Smooth muscle cell of the brain vasculature (primary cell): ENCODE results near the gene LIME1.

Experiments
- DNase-seq: peaks from one replicate; pipeline ENCODE4 v3.0.0-alpha.2; 2012; ENCODE audit warnings: low read depth, low spot score

Gene LIME1

GRCh38 chr20:63696628-63697356, 39.7 kb upstream of the LIME1 start, which contains the start of gene TNFRSF6B:
Gene TNFRSF6B (plus strand): TSS chr20:63696652. CDS start chr20:63696768, 116 bp downstream.
- DNase-seq, result no peak

GRCh38 chr20:63697357-63697867, 39.1 kb upstream of the LIME1 start:
- DNase-seq, result no peak

GRCh38 chr20:63697868-63698545, 38.5 kb upstream of the LIME1 start:
- no peak for DNase-seq

- peak; percentile 72 for DNase-seq
Measured at GRCh38 chr20:63698739-63699465, 37.6 kb upstream of the LIME1 start.

GRCh38 chr20:63699466-63700198, 36.8 kb upstream of the LIME1 start:
- DNase-seq, result no peak

GRCh38 chr20:63700199-63701050, 36.0 kb upstream of the LIME1 start:
- no peak for DNase-seq

- no peak for DNase-seq
Measured at GRCh38 chr20:63701051-63701328, 35.5 kb upstream of the LIME1 start.

GRCh38 chr20:63701329-63702035, 35.0 kb upstream of the LIME1 start:
- no peak for DNase-seq

GRCh38 chr20:63702036-63702665, 34.3 kb upstream of the LIME1 start:
- DNase-seq, result no peak

- no peak for DNase-seq
Measured at GRCh38 chr20:63702751-63703470, 33.6 kb upstream of the LIME1 start.

- no peak for DNase-seq
Measured at GRCh38 chr20:63703471-63703975, 32.9 kb upstream of the LIME1 start.

- no peak for DNase-seq
Measured at GRCh38 chr20:63703976-63704748, 32.3 kb upstream of the LIME1 start.

- DNase-seq, result no peak
Measured at GRCh38 chr20:63704749-63705117, 31.7 kb upstream of the LIME1 start.

- no peak for DNase-seq
Measured at GRCh38 chr20:63705232-63706026, 31.0 kb upstream of the LIME1 start.

- no peak for DNase-seq
Measured at GRCh38 chr20:63706027-63706695, 30.3 kb upstream of the LIME1 start.

- no peak for DNase-seq
Measured at GRCh38 chr20:63706852-63707557, 29.5 kb upstream of the LIME1 start.
